Measurements from ENCODE around the gene GET3. TPM values are rescaled to one million over a fixed set of nuclear protein-coding genes. Genes with fewer than 3 reads are reported as not detected.
A peak's percentile ranks its signal among the peaks of the same experiment; 100 is the strongest.

GET3 gene
- total RNA-seq, 1 experiment from 2014 or later = 69.9 TPM

- Histone ChIP-seq H3K4me3 (ENCODE audit: low read depth in 2 of 2, low read length in 2 of 2) (peak overlapping the region; percentile 45 to 47), H3K27ac (ENCODE audit: low read length) (peak overlapping the region; percentile 73), H3K4me1 (ENCODE audit: control insufficient read depth, insufficient read depth, low read length) (peaks cover 46% of the 10 kb centered on the region), H3K36me3 (ENCODE audit: control insufficient read depth, insufficient read depth, low read length) (no peaks in the 10 kb centered on the region), H3K27me3 (ENCODE audit: control insufficient read depth, insufficient read depth, low read length) (no peaks in the 10 kb centered on the region), H3K9me3 (ENCODE audit: control insufficient read depth, insufficient read depth, low read depth, low read length) (no peaks in the 10 kb centered on the region)
- intact Hi-C loops (cut with micrococcal nuclease; ENCODE audit: unreplicated experiment) (no loop called here), in situ Hi-C loops (cut with HindIII; ENCODE audit: low pct_unique_long_range_greater_than_20kb, low sequenced_read_pairs) (no loop called here)
- ChIA-PET CTCF (interaction anchor here (0.8 kb wide), 1 partner anchor 18 kb away, joined by 4 read pairs; no protein-coding TSS in a partner anchor), POLR2A (interaction anchor here (0.6 kb wide), 1 partner anchor 13 kb away, joined by 7 read pairs; no protein-coding TSS in a partner anchor)
- BruUV-seq (replicated peaks) = no TSS peak
- TF ChIP-seq REST (IDR thresholded peaks at IDR 0.05; ENCODE audit: insufficient read depth in 1 of 2, low read depth in 2 of 2, low read length in 1 of 2) (no peak; a peak in 1 of 4 replicates), TCF7L2 (IDR thresholded peaks at IDR 0.05; ENCODE audit: low read depth, low read length) (no peak), CTCF (IDR thresholded peaks at IDR 0.05) (no peak), POLR2AphosphoS5 (IDR thresholded peaks at IDR 0.05; ENCODE audit: low read depth, low read length) (no peak), SIN3A (IDR thresholded peaks at IDR 0.05; ENCODE audit: borderline replicate concordance, insufficient read depth, low read depth, low read length) (no peak)
- ATAC-seq = no peak
- no peak for DNase-seq (ENCODE audit: low read depth, low spot score)
These were observed 44.8 kb downstream of the GET3 start for GRCh38 chr19:12782174-12782423.

- POLR2A ChIA-PET = interaction anchor here (0.5 to 0.6 kb wide), 2 partner anchors 9 to 12 kb away, joined by 3 to 7 read pairs; partner anchors contain the start of gene JUNB
- in situ Hi-C loops (cut with HindIII; ENCODE audit: low pct_unique_long_range_greater_than_20kb, low sequenced_read_pairs) = no loop called here
- Histone ChIP-seq H3K4me1 (ENCODE audit: control insufficient read depth, insufficient read depth, low read length) (peaks cover 51% of the 10 kb centered on the region), H3K36me3 (ENCODE audit: control insufficient read depth, insufficient read depth, low read length) (no peaks in the 10 kb centered on the region), H3K27me3 (ENCODE audit: control insufficient read depth, insufficient read depth, low read length) (no peaks in the 10 kb centered on the region), H3K27ac (ENCODE audit: low read length) (peak overlapping the region; percentile 77), H3K4me3 (ENCODE audit: low read depth in 2 of 2, low read length in 2 of 2) (peak overlapping the region; percentile 45 to 47), H3K9me3 (ENCODE audit: control insufficient read depth, insufficient read depth, low read depth, low read length) (no peaks in the 10 kb centered on the region)
- peak; percentile 54 for ATAC-seq
- intact Hi-C loops (cut with micrococcal nuclease; ENCODE audit: unreplicated experiment) = no loop called here
- BruUV-seq (replicated peaks) = no TSS peak
- DNase-seq (ENCODE audit: low read depth, low spot score) = no peak
- CTCF ChIA-PET = interaction anchor here (0.8 kb wide), 1 partner anchor 19 kb away, joined by 4 read pairs; no protein-coding TSS in a partner anchor
- TF ChIP-seq TCF7L2 (IDR thresholded peaks at IDR 0.05; ENCODE audit: low read depth, low read length) (no peak), CTCF (IDR thresholded peaks at IDR 0.05) (no peak), SIN3A (IDR thresholded peaks at IDR 0.05; ENCODE audit: borderline replicate concordance, insufficient read depth, low read depth, low read length) (0 out of 2 replicates have a peak, but pooled peaks have one; percentile 32), POLR2AphosphoS5 (IDR thresholded peaks at IDR 0.05; ENCODE audit: low read depth, low read length) (peak; percentile 40; the same call in 1 of the 2 replicates), REST (IDR thresholded peaks at IDR 0.05; ENCODE audit: insufficient read depth in 1 of 2, low read depth in 2 of 2, low read length in 1 of 2) (no peak)
These were observed 45.4 kb downstream of the GET3 start for GRCh38 chr19:12782424-12783290.

All from Panc1 (cell line).